HG03521 (cell line): ENCODE measurements around the gene MYCN.
"Not testable (repeated sequence)": the region's sequence is repeated elsewhere in the genome, so short reads cannot be mapped to it uniquely, and the experiment has no call there.

ENCODE experiments used
- ATAC-seq: cut with Tn5 transposase; IDR thresholded peaks from one replicate; pipeline ENCODE4 v1.9.1; 2021; ENCODE audit warnings: mild to moderate bottlenecking, moderate library complexity; ENCODE audit not compliant: unreplicated experiment

Gene MYCN

DNA sequence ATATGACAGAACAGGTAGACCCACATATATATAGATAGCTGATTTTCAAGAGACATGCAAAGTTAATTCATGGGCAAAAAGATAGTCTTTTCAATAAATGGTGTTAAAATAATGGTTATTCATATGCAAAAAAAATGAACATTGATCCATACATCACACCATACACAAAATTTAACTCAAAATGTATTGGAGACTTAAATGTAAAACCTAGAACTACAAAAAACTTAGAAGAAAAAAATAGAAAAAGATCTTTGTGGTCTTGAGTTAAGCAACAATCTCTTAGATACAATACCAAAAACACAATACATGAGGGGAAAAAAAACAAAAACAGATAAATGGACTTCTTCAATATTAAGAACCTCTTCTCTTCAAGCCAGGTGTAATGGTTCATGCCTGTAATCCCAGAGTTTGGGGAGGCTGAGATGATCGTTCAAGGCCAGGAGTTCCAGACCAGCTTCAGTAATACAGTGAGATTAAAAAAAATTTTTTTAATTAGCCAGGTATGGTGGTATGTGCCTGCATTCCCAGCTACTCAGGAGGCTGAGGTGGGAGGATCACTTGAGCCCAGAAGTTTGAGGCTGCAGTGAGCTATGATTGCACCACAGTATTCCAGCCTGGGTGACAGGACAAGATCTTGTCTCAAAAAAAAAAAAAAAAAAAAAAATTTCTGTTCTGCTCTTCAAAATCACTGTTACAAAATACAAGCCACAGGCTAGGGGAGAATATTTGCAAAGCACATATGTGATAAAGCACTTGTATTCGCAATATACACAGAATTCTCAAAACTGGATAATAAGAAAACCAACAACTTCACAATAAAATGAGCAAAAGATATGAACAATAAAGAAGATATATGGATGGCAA is 32.7 kb upstream of the MYCN start:
- ATAC-seq, result no peak

DNA sequence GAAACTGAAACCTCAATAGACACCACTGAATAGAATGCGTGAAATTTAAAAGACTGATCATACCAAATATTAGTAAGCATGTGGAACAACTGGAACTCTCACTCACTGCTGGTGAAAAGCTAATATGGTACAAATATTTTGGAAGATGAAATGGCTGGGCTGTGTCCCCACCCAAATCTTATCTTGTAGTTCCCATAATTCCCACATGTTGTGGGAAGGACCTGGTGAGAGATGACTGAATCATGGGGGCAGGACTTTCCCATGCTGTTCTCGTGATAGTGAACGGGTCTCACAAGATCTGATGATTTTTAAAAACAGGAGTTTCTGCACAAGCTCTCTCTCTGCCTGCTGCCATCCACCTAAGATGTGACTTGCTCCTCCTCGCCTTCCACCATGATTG is 32.0 kb upstream of the MYCN start:
- ATAC-seq, result no peak

DNA sequence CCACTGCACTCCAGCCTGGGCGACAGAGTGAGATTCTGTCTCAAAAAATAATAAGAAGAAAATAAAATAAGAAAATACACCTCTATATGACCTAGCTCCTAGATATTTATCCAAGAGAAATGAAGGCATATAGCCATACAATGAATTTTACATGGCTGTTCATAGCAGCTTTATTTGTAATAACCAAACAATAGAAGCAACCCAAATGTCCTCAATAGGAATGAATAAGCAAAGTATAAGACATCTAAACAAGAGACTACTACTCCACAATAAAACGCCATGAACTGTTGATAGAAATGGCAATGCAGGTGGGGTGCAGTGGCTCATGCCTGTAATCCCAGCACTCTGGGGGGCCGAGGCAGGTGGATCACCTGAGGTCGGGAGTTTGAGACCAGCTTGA is 31.2 kb upstream of the MYCN start:
- ATAC-seq, result no peak

DNA sequence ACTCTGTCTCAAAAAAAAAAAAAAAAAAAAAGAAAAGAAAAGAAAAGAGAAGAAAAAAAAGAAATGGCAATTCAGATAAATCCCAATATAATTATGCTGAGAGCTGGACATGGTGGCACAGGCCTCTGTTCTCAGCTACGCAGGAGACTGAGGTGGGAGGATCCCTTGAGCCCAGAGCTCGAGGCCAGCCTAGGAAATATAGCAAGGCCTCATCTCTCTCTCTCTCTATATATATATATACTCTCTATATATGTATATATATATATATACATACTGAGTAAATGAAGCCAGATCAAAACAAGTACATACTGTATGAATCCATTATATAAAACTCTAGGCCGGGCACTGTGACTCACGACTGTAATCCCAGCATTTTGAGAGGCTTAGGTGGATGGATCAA is 30.6 kb upstream of the MYCN start:
- ATAC-seq, result no peak

DNA sequence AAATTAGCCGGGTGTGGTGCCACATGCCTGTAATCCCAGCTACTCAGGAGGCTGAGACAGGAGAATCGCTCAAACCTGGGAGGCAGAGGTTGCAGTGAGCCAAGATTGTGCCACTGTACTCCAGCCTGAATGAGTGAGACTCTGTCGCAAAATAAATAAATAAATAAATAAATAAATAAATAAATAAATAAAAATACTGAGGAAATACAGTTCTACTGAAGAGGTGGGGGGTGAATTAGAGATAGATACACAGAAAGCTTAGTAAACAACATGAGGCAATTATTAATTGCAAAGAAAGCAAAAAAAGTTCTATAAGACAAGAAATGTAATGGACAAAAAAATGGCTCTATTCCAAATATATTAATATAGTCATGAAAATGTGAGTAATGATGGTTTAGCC is 29.1 kb upstream of the MYCN start:
- not testable (repeated sequence) for ATAC-seq

DNA sequence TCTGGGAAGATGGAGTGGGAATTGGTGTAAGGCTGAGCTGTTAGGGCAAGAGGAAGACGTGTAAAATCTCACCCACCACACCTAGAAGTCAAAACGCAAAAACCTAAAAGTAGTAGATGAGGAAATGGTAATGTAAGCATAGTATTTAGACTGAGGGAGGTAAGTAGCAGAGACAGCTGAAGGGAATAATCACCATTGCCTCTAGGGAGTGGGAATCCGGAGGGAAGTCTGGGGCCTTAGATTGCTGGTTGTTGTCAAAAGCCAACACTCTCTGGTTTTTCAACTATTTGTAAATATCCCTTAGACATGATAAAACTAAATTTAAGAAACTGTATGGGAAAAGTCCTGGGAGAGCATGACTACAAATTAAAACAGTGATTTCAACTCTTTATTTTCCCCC is 28.7 kb upstream of the MYCN start:
- ATAC-seq, result no peak

DNA sequence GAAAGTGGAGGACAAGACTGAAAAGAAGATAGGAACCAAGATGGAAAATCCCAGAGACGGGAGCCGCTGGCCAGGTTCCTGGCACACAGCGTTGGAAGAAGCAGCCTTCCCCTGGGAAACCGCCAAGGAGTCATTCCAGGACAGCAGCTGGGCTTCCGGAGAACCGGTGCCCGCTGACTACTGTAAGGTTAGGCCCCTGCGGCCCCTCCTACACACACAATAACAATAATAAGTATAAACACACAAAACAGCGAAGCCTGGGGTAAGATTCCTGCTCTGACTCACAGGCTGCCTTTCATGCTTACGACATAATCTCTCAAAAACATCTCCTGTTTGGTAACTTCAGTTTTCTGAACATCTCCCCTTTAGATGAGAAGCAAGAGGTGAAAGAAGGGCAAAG is 28.1 kb upstream of the MYCN start:
- ATAC-seq, result no peak

DNA sequence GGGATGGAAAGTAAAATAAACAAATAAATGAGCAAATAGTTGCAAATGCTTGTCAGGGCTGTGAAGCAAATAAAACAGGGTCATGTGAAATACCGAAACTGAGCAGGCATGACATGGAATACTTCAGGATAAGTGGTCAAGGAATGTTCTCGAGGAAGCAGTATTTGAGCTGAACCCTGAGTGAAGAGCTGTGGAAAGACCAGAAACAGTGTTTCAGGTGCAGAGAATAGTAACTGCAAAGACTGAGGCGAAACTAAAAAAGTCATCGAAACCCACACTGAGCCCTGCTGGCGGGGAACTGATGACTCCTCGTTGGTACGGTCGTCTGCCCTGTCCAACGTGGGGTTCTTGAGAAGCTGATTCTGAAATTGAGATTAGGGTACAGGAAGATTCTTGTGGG is 27.2 kb upstream of the MYCN start:
- no peak for ATAC-seq

DNA sequence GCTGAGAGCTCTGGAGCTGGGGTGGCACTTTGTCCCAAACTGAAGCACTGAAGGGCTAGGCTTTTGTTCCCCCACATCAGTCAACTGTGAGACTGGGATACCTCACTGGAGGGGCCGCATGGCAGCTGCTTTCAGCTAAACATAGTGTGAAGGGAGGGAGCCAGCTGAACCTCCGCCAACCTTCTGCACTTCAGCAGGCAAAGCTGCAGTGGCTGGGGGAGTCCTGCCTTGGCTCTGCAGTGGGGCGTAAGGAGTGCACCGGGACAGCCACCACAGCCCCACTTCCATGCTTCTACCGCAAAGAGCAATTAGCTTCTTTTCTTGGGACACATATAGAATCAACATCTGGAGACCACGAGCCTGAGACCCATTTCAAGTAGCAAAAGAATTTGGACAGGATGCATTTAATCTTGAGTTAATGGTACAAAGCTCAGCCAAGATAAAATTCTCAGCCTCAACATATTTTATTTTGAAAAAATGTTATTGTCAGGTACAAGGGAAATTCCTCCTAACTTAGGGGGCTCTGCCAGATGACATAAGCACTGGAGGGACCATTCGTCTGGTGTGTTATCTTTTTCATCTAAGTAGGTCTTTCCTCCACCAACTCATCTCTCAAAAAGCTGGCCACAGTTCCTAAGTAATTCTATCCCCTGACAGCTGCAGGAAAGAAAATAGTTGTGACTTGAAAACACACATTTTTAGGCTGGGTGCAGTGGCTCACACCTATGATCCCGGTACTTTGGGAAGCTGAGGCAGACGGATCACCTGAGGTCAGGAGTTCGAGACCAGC is 25.6 kb upstream of the MYCN start:
- no peak for ATAC-seq

DNA sequence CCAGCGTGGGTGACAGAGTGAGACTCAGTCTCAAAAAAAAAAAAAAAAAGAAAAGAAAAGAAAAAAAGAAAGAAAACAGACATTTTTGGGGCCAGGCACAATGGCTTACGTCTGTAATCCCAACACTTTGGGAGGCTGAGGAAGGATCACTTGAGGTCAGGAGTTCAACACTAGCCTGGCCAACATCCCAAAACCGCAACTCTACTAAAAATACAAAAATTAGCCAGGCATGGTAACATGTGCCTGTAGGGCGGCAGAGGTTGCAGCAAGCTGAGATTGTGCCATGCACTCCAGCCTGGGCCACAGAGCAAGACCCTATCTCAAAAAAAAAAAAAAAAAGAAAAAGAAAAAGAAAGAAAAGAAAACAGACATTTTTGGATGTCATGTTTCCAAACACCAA is 24.8 kb upstream of the MYCN start:
- not testable (repeated sequence) for ATAC-seq

DNA sequence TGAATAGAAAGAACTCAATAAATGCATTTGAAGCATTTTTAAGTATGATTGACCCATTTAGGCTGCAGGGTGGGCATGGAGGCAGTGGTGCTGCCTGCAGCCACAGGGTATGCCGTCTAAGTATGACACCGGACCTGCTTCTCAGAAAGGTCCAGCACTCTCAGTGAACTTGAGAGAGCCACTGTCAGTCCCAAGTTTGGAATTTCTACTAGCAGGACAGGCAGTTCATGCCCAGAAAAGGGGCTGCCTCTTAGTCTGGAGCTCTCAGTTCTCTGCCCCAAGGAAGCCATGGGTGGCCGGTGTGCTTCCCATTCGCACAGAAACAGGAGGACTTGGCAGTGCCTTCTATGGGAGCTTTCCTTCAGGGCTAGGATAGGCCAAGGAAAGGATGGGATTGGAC is 24.0 kb upstream of the MYCN start:
- ATAC-seq, result no peak

DNA sequence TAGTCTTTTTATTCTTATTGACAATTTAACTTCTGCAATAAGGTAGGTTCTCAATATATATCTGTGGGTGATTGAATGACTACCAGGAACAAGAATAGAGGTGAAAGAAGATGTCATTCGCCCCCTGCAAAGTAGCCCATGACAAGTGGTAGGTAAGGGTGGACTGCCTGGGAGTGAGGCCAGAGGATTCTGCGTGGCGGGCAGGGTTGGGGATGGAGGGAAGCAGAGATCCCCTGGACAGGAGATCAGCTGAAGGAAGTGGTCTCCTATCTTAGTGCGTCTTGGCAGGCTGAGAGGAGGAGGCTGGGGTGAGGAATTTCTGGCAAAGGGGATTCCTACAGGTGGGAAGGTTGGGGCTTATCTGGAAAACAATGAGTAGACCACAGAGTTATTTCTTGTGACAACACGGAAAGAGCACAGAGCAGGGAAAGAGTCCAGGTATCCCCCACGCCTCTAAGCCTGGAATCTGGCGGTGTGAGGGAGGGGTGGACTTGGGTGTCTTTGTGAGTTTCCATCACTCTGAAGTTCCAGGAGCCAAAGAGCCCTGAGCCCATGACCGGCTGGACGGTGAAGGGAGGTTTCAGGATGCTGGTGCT is 21.5 kb upstream of the MYCN start:
- no peak for ATAC-seq

DNA sequence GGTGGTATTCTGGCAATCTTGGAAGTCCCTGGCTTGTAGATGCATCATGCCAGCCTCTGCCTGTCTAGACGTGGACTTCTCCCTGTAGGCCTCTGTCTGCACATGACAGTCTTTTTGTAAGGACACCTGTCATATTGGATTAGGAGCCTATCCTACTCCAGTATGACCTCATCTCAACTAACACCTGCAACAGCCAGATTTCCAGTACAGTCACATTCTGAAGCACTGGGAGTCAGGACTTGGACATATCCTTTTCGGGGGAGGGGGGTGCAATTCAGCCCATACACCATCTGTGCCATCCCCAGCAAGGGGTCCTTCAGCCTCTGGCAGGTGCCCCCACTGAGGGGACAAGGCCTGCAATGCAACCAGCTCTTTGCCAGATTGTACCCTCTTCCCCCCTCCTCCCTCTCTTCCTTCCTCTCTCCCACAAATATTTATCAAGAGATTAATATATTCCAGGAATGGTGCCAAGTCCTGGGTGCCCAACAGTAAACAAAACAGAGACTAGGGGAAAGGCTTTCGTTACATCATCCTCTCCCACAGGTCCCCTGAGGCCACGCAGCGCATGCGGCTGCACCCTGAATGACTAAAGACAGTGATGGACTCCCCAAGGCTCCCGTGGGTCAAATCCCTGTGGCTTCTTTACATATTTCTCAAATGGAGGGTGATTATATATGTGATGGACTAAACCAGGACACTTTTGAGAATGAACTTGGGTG is 20.5 kb upstream of the MYCN start:
- no peak for ATAC-seq

DNA sequence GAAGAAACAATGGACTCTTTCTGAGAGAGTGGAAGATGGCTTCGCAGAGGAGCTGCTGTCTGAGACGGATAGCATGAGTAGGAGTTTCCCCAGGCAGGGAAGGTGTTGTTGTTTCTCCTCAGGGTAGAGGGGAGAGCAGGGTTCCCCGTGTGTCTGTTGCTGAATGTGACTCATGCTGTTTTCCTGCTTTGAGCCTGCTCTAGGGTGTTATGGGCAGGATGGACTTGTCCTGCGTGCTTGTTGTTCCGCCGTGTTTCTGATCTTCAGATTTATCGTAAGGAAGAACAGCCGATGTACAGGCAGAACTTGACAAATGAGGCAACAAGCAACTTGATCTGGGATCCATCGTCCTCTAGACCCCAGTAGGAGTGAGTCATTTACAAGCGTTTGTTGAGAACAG is 19.7 kb upstream of the MYCN start:
- no peak for ATAC-seq

DNA sequence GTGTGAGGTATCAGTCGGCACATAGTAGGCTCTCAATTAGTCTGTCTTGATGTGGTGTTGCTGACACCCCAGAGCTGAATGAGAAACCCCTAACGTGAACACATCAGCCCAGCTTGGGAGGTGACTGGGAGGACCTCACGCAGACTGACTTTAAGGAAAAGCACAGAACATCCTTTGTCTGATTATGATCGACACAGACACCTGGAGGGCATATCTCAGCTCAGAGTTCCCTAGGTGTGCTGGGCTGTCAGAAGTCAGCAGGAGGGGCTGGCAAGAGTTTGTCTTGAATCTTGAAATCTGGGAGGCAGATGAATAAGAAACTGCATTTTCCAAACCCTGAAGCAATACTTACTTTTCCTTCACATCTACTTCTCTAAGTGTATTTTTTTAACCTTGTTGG is 16.8 kb upstream of the MYCN start:
- ATAC-seq, result no peak

DNA sequence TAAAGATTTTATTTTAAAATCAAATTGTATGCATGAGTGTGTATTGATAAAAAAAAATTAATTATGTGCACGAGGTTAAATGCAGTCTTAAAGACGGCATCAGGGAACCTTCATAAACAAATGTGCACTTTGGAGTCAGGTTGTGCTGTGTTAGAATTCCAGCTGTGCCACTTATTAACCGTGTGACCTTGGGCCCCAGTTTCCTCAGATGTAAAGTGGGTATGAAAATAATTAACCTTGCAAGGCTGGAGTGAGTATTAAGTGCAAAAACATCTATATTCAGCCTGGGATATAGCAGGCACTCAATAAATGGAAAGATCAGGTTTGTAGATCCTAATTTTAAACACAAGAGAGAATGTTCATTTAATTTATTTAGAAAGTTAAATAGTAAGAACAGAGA is 14.5 kb upstream of the MYCN start:
- ATAC-seq, result no peak

DNA sequence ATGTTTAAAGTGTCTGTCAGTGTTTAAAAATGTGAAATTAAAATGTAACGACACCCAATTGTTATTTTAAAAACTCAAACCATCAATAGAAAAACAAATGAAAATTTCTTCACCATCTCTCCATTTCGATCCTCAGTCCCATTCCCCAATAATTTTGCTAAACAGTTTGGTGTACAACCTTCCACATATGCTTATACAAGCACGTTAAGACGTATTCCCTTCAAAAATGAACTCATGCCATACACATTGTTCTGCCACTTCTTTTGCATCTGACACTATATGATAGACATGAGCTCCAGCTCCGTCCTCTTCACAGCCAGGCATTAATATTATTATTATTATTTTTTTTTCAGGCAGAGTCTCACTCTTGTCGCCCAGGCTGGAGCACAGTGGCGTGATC is 14.1 kb upstream of the MYCN start:
- ATAC-seq, result no peak

DNA sequence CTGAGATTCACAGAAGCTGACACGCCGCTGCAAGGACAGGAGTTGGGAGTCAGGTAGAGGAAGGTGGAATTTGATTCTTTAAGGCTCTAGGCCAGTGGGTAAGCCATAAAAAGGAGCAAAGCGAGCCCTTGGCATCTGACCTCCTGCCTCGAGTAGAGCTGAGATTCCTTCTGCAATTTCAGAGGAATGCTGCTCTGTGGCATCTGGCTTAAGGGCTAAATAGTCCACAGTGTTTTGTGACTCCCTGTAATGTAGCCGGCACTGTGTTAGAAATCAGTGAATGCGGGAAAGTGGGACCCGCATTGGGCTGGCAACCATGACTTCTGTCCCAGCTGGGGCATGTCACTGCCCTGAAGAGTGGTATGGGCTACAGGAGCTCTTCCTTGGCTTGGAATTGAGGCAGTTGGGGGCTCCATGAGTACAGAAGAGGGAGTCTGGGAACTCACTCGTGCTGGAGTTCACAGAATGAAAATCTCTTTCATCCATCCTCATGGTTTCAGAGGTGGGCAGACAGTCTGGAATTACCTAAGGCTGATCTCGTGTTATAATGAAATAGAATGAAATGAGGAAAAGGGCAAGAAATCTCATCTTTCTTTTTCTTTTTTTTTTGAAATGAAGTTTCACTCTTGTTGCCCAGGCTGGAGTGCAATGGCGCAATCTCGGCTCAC is 12.7 kb upstream of the MYCN start:
- no peak for ATAC-seq

DNA sequence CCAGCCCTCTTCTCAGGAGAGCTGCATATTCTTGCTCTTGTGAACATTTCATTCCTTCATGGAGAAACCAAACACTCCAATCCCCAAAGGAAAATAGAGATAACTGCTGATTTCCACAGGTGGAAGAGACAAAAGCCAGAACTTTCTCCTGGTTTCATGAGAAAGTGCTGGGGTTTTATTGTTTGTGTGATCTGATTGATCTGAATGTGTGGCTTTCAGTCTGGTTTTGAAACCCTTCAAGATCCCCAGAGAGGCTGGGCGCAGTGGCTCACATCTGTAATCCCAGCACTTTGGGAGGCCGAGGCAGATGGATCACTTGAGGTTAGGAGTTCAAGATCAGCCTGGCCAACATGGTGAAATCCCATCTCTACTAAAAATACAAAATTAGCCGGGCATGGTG is 11.3 kb upstream of the MYCN start:
- ATAC-seq, result not testable (repeated sequence)

DNA sequence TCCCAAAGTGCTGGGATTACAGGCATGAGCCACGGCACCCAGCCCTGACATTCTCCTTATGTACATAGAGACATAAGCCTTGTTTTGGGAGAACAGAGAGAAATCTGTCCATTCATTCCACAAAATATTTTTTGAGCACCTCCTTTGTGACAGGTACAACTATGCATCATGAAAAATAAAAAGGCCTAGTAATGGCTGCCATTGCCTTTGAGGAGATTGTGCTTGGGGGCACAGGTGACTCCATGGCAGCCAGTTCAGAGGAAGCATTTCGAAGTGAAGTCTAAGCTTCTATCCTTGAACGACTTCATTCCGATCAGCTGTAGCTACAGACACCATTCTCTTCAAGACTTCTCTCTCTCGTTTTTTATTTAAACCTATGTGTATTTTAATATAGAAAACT is 10.5 kb upstream of the MYCN start:
- no peak for ATAC-seq
